ENCODE measurements around the gene ARCN1.
"Not testable (repeated sequence)": the region's sequence is repeated elsewhere in the genome, so short reads cannot be mapped to it uniquely, and the experiment has no call there.

ARCN1 gene

DNA sequence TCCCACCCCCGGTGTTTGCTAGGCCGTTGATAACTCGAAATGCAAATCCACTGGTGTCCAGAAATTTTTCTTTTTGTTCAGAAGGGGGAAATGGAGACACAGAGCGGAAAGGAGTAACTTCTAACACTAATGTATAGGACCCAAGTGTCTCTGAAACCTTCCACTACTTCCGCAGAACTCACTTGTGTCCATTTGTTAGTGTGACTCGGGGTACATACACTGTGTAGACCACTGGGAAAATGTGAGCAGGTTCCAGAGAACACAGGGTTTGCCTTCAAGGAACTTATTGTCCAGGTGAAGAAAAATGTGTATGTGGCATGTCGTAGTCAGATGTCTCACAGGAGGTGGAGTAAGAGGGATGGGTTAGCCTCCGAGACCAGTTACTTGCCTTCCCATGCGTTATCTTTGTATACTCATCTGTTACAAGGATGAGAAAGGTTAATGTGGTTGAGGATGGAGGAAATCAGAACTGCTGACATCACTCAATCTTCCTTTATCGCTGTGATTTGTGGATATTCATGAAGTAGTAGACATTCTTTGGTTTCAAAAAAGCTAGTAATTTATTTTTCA is 857 bp downstream of the ARCN1 start:
- DNase-seq = peak in 2 of 3 donors; percentile 14 to 28
- Histone ChIP-seq H3K36me3 (ENCODE audit: control insufficient read depth, insufficient read depth, low read length) (no peaks in the 10 kb centered on the region), H3K9me3 (ENCODE audit: control insufficient read depth, low read length) (no peaks in the 10 kb centered on the region), H3K4me3 (ENCODE audit: insufficient read depth, low read depth, low read length, poor library complexity, severe bottlenecking) (peak overlapping the region; percentile 98), H3K27ac (ENCODE audit: insufficient read depth, low read length, poor library complexity, severe bottlenecking) (peak overlapping the region; percentile 99), H3K4me1 (ENCODE audit: control insufficient read depth, insufficient read depth, low read length, poor library complexity, severe bottlenecking) (peaks cover 16% of the 10 kb centered on the region), H3K27me3 (replicated peaks; ENCODE audit: control insufficient read depth, insufficient read depth, low read length, poor library complexity, severe bottlenecking) (no peaks in the 10 kb centered on the region)

DNA sequence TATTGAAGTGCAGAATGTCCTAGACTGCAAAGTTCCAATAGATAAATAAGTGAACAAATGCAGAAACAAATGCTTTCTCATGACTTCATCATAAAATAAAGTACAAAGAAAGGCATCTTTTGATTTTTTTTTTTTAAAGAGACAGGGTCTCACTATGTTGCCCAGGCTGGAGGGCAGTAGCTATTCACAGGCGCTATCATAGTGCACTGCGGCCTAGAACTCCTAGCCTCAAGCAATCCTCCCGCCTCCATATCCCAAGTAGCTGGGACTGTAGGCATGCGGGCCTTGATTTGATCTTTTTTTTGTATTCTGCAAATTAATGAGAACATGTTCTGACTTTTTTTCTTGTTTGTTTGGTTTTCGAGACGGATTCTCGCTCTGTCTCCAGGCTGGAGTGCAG is 2.4 kb downstream of the ARCN1 start:
- no peak overlapping the region for H3K4me3 ChIP-seq (ENCODE audit: insufficient read depth, low read depth, low read length, poor library complexity, severe bottlenecking)
- H3K36me3 ChIP-seq (ENCODE audit: control insufficient read depth, insufficient read depth, low read length) = no peaks in the 10 kb centered on the region
- H3K4me1 ChIP-seq (ENCODE audit: control insufficient read depth, insufficient read depth, low read length, poor library complexity, severe bottlenecking) = peaks cover 23% of the 10 kb centered on the region
- no peaks in the 10 kb centered on the region for H3K27me3 ChIP-seq (replicated peaks; ENCODE audit: control insufficient read depth, insufficient read depth, low read length, poor library complexity, severe bottlenecking)
- no peak overlapping the region for H3K27ac ChIP-seq (ENCODE audit: insufficient read depth, low read length, poor library complexity, severe bottlenecking)
- H3K9me3 ChIP-seq (ENCODE audit: control insufficient read depth, low read length) = no peaks in the 10 kb centered on the region
- no peak for DNase-seq

DNA sequence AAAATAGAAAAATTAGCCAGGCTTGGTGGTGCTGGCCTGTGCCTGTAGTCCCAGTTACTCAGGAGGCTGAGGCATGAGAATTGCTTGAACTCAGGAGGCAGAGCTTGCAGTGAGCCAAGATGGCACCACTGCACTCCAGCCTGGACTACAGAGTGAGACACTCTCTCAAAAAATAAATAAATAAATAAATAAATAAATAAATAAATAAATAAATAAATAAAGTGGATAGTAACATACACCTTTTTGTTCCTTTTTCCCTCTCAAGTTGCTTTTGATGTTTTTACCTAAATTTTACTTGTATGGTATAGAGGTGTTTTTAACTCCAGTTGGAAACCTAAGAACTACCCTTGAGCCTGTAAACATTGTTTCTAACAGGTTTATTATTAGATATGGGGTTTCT is 5.8 kb downstream of the ARCN1 start:
- not testable (repeated sequence) for H3K4me3 ChIP-seq (ENCODE audit: insufficient read depth, low read depth, low read length, poor library complexity, severe bottlenecking); H3K9me3 ChIP-seq (ENCODE audit: control insufficient read depth, low read length); DNase-seq; H3K27me3 ChIP-seq (replicated peaks; ENCODE audit: control insufficient read depth, insufficient read depth, low read length, poor library complexity, severe bottlenecking); H3K27ac ChIP-seq (ENCODE audit: insufficient read depth, low read length, poor library complexity, severe bottlenecking)
- peaks cover 23% of the 10 kb centered on the region for H3K4me1 ChIP-seq (ENCODE audit: control insufficient read depth, insufficient read depth, low read length, poor library complexity, severe bottlenecking)
- H3K36me3 ChIP-seq (ENCODE audit: control insufficient read depth, insufficient read depth, low read length) = peaks cover 19% of the 10 kb centered on the region

DNA sequence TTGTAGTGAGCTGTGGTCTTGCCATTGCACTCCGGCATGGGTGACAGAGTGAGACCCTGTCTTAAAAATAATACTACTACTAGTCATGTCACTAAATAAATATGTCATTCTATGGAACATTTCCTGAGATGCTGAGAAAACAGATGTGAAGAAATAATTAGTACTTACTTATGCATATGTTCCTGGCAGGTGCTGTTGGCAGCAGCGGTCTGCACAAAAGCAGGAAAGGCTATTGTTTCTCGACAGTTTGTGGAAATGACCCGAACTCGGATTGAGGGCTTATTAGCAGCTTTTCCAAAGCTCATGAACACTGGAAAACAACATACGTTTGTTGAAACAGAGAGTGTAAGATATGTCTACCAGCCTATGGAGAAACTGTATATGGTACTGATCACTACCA is 8.8 kb downstream of the ARCN1 start:
- no peaks in the 10 kb centered on the region for H3K27me3 ChIP-seq (replicated peaks; ENCODE audit: control insufficient read depth, insufficient read depth, low read length, poor library complexity, severe bottlenecking)
- peaks cover 9% of the 10 kb centered on the region for H3K4me1 ChIP-seq (ENCODE audit: control insufficient read depth, insufficient read depth, low read length, poor library complexity, severe bottlenecking)
- DNase-seq = no peak
- no peak overlapping the region for H3K4me3 ChIP-seq (ENCODE audit: insufficient read depth, low read depth, low read length, poor library complexity, severe bottlenecking)
- peaks cover 47% of the 10 kb centered on the region for H3K36me3 ChIP-seq (ENCODE audit: control insufficient read depth, insufficient read depth, low read length)
- H3K9me3 ChIP-seq (ENCODE audit: control insufficient read depth, low read length) = no peaks in the 10 kb centered on the region
- H3K27ac ChIP-seq (ENCODE audit: insufficient read depth, low read length, poor library complexity, severe bottlenecking) = no peak overlapping the region

DNA sequence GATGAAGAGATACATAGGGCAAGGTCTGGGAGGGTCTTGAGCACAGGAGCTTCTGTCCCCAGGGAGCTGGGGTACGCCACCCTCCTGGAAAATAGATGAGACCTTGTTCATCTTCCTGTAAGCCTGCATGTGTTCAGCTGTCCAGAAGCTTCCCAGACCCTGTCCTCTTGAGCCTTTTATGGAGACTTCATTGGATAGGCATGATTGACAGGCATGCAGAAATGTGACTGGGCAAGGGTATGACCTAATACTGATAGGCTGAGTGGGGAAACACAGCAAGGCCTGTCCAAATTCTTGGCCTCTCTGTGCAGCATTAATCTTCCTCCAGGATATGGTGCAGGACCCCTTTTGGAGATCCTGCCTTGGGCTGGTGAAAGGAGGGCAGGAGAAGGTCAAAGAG is 15.7 kb downstream of the ARCN1 start:
- DNase-seq = no peak
- Histone ChIP-seq H3K4me3 (ENCODE audit: insufficient read depth, low read depth, low read length, poor library complexity, severe bottlenecking) (no peak overlapping the region), H3K36me3 (ENCODE audit: control insufficient read depth, insufficient read depth, low read length) (peaks cover 79% of the 10 kb centered on the region), H3K27ac (ENCODE audit: insufficient read depth, low read length, poor library complexity, severe bottlenecking) (no peak overlapping the region), H3K27me3 (replicated peaks; ENCODE audit: control insufficient read depth, insufficient read depth, low read length, poor library complexity, severe bottlenecking) (no peaks in the 10 kb centered on the region), H3K9me3 (ENCODE audit: control insufficient read depth, low read length) (no peaks in the 10 kb centered on the region), H3K4me1 (ENCODE audit: control insufficient read depth, insufficient read depth, low read length, poor library complexity, severe bottlenecking) (no peaks in the 10 kb centered on the region)

DNA sequence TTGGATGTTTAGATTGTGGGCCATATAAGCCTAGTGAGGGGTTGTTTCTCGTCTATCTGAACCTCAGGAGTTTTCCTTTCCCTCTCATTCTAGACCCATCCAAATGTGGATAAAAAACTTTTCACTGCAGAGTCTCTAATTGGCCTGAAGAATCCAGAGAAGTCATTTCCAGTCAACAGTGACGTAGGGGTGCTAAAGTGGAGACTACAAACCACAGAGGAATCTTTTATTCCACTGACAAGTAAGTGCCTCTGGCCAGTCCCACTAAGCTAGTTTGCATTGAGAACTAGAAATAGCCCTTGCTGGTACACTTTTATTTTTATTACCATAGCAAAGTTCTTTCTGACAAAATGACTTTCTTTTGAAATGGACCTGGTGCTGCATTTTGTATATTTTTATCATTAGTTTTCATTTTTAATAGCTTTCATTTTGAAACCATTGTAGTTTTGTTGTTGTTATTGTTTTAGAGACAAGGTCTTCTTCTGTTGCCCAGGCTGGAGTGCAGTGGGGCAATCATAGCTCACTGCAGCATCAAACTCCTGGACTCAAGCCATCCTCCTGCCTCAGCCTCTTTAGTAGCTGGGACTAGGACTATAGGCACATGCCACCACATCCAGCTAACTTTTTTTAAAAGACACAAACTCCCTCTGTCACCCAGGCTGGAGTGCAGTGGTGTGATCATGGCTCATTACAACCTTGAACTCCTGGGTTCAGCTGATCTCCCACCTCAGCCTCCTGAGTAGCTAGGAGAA is 20.6 kb downstream of the ARCN1 start:
- no peak for DNase-seq
- no peaks in the 10 kb centered on the region for H3K27me3 ChIP-seq (replicated peaks; ENCODE audit: control insufficient read depth, insufficient read depth, low read length, poor library complexity, severe bottlenecking)
- no peak overlapping the region for H3K27ac ChIP-seq (ENCODE audit: insufficient read depth, low read length, poor library complexity, severe bottlenecking)
- H3K4me1 ChIP-seq (ENCODE audit: control insufficient read depth, insufficient read depth, low read length, poor library complexity, severe bottlenecking) = no peaks in the 10 kb centered on the region
- no peak overlapping the region for H3K4me3 ChIP-seq (ENCODE audit: insufficient read depth, low read depth, low read length, poor library complexity, severe bottlenecking)
- peaks cover 56% of the 10 kb centered on the region for H3K36me3 ChIP-seq (ENCODE audit: control insufficient read depth, insufficient read depth, low read length)
- H3K9me3 ChIP-seq (ENCODE audit: control insufficient read depth, low read length) = no peaks in the 10 kb centered on the region

DNA sequence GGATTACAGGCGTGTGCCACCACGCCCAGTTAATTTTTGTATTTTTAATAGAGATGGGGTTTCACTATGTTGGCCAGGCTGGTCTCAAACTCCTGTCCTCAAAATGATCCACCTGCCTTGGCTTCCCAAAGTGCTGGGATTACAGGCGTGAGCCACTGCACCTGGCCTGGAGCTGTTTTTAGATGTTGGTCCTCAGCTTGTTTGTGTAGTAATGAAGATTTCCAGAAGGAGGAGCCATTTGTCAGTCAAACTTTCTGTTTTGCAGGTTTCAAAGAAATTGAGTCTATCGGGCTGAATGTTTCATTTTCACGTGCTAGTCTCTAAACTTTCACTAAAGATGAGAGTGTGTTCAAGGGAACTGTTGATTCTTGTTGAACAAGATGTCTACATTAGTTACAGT is 22.8 kb downstream of the ARCN1 start:
- not testable (repeated sequence) for H3K4me1 ChIP-seq (ENCODE audit: control insufficient read depth, insufficient read depth, low read length, poor library complexity, severe bottlenecking); DNase-seq; H3K9me3 ChIP-seq (ENCODE audit: control insufficient read depth, low read length); H3K27me3 ChIP-seq (replicated peaks; ENCODE audit: control insufficient read depth, insufficient read depth, low read length, poor library complexity, severe bottlenecking); H3K27ac ChIP-seq (ENCODE audit: insufficient read depth, low read length, poor library complexity, severe bottlenecking); H3K4me3 ChIP-seq (ENCODE audit: insufficient read depth, low read depth, low read length, poor library complexity, severe bottlenecking)
- H3K36me3 ChIP-seq (ENCODE audit: control insufficient read depth, insufficient read depth, low read length) = peaks cover 65% of the 10 kb centered on the region

DNA sequence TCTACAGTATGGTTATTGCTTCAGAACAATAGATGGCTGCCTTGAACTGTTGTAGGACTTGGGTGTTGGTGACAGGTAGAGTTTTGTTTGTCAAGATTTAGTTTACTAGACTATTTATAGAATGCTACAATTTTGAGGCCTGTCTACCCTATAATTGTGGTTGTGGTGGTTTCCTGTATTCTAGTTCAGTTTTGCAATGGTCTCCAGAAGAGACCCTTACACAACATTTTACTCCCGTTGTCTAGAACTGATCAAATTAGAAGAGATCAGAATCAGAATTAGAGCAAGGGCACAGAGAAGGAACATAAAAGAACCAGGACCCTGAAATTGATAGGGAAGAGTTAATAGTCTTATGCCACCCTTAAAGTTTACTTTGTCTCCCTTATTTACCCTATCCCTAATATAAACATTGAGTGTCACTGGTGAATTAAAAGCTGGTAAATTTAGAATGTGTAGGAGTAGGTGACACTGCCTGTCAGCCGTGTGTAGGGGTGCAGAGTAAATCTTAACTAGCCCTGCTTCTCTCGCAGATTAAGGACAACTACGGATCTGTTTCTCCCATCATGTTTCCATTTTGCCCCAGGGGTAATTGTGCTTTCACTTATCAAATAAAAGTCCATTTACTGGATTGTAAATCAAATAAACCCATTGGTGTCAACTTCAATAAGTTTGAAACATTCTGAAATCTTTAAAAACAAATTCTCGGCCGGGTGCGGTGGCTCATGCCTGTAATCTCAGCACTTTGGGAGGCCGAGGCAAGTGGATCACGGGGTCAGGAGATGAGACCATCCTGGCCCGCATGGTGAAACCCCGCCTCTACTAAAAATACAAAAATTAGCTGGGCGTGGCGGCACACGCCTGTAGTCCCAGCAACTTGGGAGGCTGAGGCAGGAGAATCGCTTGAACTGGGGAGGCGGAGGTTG is 24.3 kb downstream of the ARCN1 start:
- H3K4me3 ChIP-seq (ENCODE audit: insufficient read depth, low read depth, low read length, poor library complexity, severe bottlenecking) = no peak overlapping the region
- peak overlapping the region; percentile 1 for H3K27ac ChIP-seq (ENCODE audit: insufficient read depth, low read length, poor library complexity, severe bottlenecking)
- DNase-seq = no peak
- H3K9me3 ChIP-seq (ENCODE audit: control insufficient read depth, low read length) = no peaks in the 10 kb centered on the region
- H3K36me3 ChIP-seq (ENCODE audit: control insufficient read depth, insufficient read depth, low read length) = peaks cover 60% of the 10 kb centered on the region
- H3K27me3 ChIP-seq (replicated peaks; ENCODE audit: control insufficient read depth, insufficient read depth, low read length, poor library complexity, severe bottlenecking) = no peaks in the 10 kb centered on the region
- no peaks in the 10 kb centered on the region for H3K4me1 ChIP-seq (ENCODE audit: control insufficient read depth, insufficient read depth, low read length, poor library complexity, severe bottlenecking)

DNA sequence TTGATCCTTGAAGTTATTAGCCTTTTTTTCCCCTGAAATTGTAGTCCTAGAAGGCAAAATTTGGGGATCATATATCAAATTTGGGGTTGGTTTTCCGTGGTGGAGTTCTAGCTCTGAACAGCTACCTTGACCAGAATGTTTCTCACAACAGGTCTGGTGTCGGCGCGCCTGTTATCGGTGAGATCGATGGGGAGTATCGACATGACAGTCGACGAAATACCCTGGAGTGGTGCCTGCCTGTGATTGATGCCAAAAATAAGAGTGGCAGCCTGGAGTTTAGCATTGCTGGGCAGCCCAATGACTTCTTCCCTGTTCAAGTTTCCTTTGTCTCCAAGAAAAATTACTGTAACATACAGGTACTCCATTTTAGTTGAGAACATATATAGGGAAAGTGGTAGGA is 25.3 kb downstream of the ARCN1 start:
- no peaks in the 10 kb centered on the region for H3K27me3 ChIP-seq (replicated peaks; ENCODE audit: control insufficient read depth, insufficient read depth, low read length, poor library complexity, severe bottlenecking)
- no peaks in the 10 kb centered on the region for H3K9me3 ChIP-seq (ENCODE audit: control insufficient read depth, low read length)
- H3K4me3 ChIP-seq (ENCODE audit: insufficient read depth, low read depth, low read length, poor library complexity, severe bottlenecking) = no peak overlapping the region
- DNase-seq = no peak
- H3K36me3 ChIP-seq (ENCODE audit: control insufficient read depth, insufficient read depth, low read length) = peaks cover 57% of the 10 kb centered on the region
- no peak overlapping the region for H3K27ac ChIP-seq (ENCODE audit: insufficient read depth, low read length, poor library complexity, severe bottlenecking)
- H3K4me1 ChIP-seq (ENCODE audit: control insufficient read depth, insufficient read depth, low read length, poor library complexity, severe bottlenecking) = no peaks in the 10 kb centered on the region

DNA sequence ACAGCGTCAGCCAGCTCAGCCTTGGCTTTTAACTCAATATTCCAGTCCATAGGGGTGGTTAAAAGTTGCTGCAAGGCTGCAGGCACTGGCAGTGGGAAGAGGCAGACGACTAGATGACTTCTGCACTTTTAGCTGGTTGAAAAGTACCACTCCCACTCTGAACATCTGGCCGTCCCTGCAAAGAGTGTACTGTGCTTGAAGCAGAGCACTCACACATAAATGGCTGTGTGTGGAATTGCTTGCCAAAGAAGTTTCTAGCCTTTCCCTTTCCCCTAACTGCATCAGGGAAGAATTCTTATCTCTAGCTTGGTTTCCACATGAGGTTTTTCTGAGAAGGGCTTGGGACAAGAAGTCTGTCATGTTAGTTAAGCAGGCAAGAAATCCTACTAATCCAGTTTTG is 30.1 kb downstream of the ARCN1 start:
- DNase-seq = no peak
- Histone ChIP-seq H3K4me1 (ENCODE audit: control insufficient read depth, insufficient read depth, low read length, poor library complexity, severe bottlenecking) (no peaks in the 10 kb centered on the region), H3K4me3 (ENCODE audit: insufficient read depth, low read depth, low read length, poor library complexity, severe bottlenecking) (no peak overlapping the region), H3K27ac (ENCODE audit: insufficient read depth, low read length, poor library complexity, severe bottlenecking) (no peak overlapping the region), H3K36me3 (ENCODE audit: control insufficient read depth, insufficient read depth, low read length) (peaks cover 34% of the 10 kb centered on the region), H3K9me3 (ENCODE audit: control insufficient read depth, low read length) (no peaks in the 10 kb centered on the region), H3K27me3 (replicated peaks; ENCODE audit: control insufficient read depth, insufficient read depth, low read length, poor library complexity, severe bottlenecking) (no peaks in the 10 kb centered on the region)

Data from effector memory CD4-positive, alpha-beta T cell (primary cell).